IPS-NIHi7 (cell line): ENCODE measurements around the gene PPARA.

Experiments
- DNase-seq: peaks from one replicate; pipeline ENCODE4 v3.0.0; 2012; ENCODE audit warnings: mixed read lengths; ENCODE audit errors: extremely low spot score

The PPARA gene

GRCh38 chr22:46203601-46203980, 53.3 kb downstream of the PPARA start:
- DNase-seq = no peak

DNA sequence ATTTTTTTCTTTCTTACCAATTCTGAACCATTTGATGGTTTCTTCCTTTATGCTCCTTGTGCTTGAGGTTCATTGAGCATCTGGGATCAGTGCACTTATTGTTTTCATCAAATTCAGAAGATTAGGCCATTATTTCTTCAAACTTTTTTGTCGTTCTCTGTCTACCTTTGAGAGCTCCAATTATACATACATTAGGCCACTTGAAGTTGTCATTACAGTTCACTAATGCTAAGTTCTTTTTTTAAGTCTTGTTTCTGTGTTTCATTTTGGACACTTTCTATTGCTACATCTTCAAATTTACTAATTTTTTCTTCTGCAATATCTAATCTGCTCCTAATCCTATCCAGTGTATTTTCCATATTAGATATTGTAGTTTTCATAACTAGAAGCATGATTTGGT, 58.9 kb downstream of the PPARA start:
- DNase-seq = no peak

GRCh38 chr22:46212195-46212594, 61.9 kb downstream of the PPARA start:
- DNase-seq = no peak

DNA sequence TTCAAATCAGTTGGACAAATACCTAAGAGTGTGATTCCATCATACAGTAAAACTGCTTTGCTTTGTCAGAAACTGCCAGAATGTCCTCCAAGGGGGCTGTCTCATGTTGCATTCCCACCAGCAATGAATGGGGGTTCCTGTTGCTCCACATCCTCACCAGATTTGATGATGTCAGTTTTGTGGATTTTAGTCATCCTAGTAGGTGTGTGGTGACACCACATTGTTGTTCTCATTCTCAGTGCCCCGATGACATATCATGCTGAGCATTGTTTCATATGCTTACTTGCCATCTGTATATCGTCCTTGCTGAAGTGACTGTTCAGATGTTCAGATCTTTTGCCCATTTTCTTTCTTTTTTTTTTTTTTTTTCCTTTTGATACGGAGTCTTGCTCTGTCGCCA, 62.7 kb downstream of the PPARA start:
- no peak for DNase-seq

DNA sequence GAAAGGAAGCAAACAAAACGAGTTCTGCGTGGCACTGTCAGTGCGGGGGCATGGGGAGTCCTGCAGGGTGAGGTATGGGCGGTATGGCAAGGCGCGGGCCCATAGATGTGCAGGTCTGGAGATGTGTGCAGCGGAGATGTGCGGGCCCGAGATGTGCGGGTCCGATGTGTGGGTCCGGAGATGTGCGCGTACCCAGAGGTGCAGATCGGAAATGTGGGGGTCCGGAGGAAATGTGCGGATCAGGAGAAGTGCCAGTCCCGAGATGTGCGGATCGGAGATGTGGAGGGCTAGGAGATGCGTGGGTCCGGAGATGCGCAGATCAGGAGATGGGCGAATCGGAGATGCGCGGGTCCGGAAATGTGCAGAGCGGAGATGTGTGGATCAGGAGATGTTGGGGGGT, 63.8 kb downstream of the PPARA start:
- no peak for DNase-seq

GRCh38 chr22:46214616-46215015, 64.3 kb downstream of the PPARA start:
- DNase-seq = no peak

GRCh38 chr22:46219636-46220035, 69.3 kb downstream of the PPARA start:
- no peak for DNase-seq

- DNase-seq = no peak
Observed at GRCh38 chr22:46220921-46221320, 70.6 kb downstream of the PPARA start.

DNA sequence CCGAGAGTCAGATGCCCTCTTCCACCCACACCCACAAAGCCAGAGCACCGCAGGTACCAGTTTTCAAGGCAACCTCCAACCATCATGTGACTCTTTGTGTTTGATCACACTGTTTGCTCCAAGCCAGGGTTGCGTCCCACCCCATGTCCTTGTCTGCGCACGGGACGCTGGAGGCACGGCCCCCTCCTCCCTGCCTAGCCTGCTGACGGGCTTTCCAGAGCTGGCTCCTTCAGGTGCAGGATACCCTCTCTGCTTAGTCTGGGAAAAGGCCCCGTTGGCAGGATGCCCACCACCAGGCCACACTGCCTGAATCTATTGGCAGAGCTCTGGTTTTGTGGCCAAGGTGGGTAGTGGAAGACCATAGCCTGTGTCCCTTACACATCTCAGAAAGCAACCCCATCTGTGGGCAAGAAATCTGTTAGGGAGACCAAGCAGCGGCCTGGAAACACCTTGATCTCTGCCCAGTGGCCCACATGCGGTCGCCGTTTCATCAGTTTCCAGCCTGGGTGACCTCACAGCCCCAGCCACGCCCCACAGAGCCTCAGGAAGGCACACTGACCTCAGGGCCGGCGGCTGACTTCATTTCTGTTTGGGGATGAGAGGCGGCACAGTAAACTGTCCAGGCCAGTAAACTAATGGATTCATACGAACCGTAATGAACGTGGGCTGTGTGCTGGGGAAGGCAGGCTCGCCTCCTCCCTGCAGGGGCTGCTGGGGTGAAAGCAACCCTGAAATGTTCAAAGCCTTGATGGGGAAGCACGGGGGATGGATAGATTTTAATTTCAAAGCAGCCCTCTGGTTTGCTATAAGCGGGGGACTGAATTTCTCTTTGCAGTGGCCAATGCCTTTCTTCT, 73.9 kb downstream of the PPARA start:
- DNase-seq = no peak

DNA sequence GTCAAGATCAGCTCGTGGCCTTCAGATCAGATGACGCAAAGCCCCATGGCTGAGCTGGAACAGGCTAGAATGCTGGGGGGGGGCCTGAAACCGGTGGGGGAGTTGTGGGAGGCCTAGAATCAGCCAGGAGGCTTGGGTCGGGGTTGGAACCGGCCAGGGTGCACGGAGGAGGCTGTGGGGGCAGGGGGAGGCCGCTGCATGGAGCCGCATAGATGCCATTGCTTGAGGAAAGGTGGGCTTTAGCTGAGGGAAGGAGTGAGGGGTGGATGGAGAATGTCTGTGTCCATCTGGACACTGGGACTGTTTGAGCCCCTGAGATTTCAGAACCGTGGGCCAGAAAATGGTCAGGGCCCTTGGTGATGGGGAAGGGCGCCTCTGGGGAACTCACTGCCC, 74.6 kb downstream of the PPARA start:
- DNase-seq = no peak

- no peak for DNase-seq
Observed at GRCh38 chr22:46225631-46226030, 75.3 kb downstream of the PPARA start.

- no peak for DNase-seq
Observed at GRCh38 chr22:46226577-46226976, 76.3 kb downstream of the PPARA start.

DNA sequence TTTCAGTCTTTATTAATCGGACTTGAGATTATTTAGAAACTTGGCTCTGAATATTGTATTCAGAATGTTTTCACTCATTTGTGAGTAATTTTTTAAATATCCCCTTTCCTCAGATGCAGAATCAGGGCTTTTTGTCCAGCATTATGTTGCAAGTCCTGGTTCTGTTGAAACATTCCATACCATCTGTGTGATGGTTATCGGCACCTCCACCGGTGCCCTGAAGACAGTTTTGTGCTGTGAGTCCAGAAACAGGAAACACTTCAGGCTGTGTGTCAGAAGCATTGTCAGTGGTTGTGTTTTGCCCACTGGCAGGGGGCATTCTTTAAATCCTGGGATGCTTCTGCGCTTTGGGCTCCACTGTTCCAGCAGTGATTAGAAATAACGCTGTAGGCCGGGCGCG, 79.4 kb downstream of the PPARA start:
- DNase-seq = no peak

- DNase-seq = no peak
Observed at GRCh38 chr22:46230262-46230901, 80.1 kb downstream of the PPARA start.

- DNase-seq = no peak
Observed at GRCh38 chr22:46233231-46233630, 82.9 kb downstream of the PPARA start.

DNA sequence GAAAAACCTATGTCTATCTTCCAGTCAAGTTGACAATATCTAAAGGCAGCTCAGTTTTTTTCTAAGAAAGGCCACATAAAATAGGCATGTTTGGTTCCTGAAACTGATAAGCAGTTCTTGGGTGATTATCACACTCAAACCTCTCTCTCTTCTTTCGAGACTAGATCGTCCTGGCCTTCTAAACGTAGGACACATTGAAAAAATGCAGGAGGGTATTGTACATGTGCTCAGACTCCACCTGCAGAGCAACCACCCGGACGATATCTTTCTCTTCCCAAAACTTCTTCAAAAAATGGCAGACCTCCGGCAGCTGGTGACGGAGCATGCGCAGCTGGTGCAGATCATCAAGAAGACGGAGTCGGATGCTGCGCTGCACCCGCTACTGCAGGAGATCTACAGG, 84.6 kb downstream of the PPARA start:
- no peak for DNase-seq

- DNase-seq = no peak
Observed at GRCh38 chr22:46237453-46238124, 87.3 kb downstream of the PPARA start.

DNA sequence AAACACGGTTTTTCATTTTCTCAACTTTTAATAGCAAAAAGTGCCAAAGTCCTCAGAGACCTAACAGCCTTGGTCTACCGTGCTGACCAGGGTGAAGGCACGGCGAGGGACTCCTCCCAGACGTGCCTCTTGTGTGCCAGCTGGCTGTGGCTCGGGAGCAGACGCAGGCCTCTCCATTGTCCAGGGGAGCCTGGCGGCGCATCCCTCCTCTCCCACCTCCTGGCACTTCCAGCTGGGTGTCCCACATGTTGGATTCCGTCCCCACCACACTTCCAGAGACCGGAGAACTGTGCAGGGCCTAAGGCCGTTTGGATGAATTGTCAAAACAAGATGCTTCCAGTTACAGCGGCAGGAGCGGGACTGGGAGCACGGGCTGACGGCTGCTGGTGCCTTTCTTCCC, 88.2 kb downstream of the PPARA start:
- DNase-seq = no peak

GRCh38 chr22:46239261-46240048, 89.1 kb downstream of the PPARA start:
- DNase-seq = no peak

DNA sequence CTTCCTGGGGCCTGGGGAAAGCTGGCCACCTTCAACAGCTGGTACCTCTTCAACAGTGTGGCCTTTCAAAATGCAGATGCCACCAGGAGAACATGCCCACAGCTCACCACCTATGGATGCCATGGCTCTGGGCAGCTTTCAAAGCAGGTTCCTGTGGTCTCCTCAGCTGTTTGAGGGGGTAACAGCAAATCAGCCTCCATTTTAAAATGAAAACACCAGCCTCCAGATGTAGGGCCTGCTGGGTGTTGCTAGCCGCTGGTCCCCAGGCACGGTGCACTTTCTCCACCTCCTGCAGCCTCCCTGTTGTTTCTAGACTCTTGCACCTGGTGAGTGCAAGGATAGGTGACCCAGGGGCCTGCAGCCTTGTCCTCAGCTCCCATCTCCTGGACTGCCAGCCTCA, 89.7 kb downstream of the PPARA start:
- DNase-seq = no peak

GRCh38 chr22:46240506-46240905, 90.2 kb downstream of the PPARA start:
- DNase-seq = no peak

GRCh38 chr22:46240907-46241306, 90.6 kb downstream of the PPARA start:
- DNase-seq = no peak
